Spleen (tissue), 7 donors: ENCODE results near the gene BRINP3.

Experiments
- CTCF ChIP-seq, 11 experiments: fragments of 200-600 bp in 7 of 11; fragments of 450-650 bp in 4 of 11; sonication (generic) in 4 of 11; IDR thresholded peaks in 8 of 11; conservative IDR thresholded peaks in 3 of 11; 1 replicate in 7 of 11; 2 replicates in 4 of 11; pipeline versions ENCODE4 v1.4.0 to v1.8.0; 2016 to 2021; ENCODE audit warnings: antibody characterized with exemption in 11 of 11, inconsistent platforms in 4 of 11, mild to moderate bottlenecking in 1 of 11
- POLR2A ChIP-seq, 3 donors: fragments of 450-650 bp; IDR thresholded peaks; one replicate each; pipeline ENCODE4 v1.5.1; 2017; ENCODE audit warnings: antibody characterized with exemption in 3 of 3, mild to moderate bottlenecking in 1 of 3
- donor health status: DM: no; HTN: no; CAD: no; lungs with moderate emphysema.
- donor health status: DM: no; HTN: no; CAD: no.
- donor health status: DM: no; HTN: no; CAD: no.

- TF ChIP-seq CTCF (IDR thresholded peaks at IDR 0.05 in 8 of 11, conservative IDR thresholded peaks at IDR 0.05 in 3 of 11), result no peak
- TF ChIP-seq POLR2A (IDR thresholded peaks at IDR 0.05), result no peak
These were observed 164.9 kb downstream of the BRINP3 start for GRCh38 chr1:190312763-190313162.
